ENCODE data around the gene THOC6. TPM values are rescaled to one million over a fixed set of nuclear protein-coding genes. Genes with fewer than 3 reads are reported as not detected.

THOC6 gene
- total RNA-seq, 1 experiment from 2014 or later, result 76.5 TPM

GRCh38 chr16:3021449-3022207, 2.2 kb upstream of the THOC6 start:
- ATAC-seq (peak; percentile 34), DNase-seq (ENCODE audit: low spot score) (peak; percentile 97)
- Mint-ChIP-seq H3K4me3 (peak overlapping the region; percentile 86), H3K27ac (peak overlapping the region; percentile 99), H3K27me3 (ENCODE audit: low read depth) (peaks cover 2% of the 10 kb centered on the region; the same call in 1 of the 2 replicates), H3K36me3 (peaks cover 17% of the 10 kb centered on the region), H3K9me3 (no peaks in the 10 kb centered on the region), H3K4me1 (peaks cover 44% of the 10 kb centered on the region)
- POLR2A ChIA-PET, result interaction anchor here (0.6 to 17.1 kb wide), 10 partner anchors 8 to 148 kb away, joined by 3 to 502 read pairs (median 8); partner anchors contain the start of genes CLDN9 and ZSCAN10
- CTCF ChIA-PET, result interaction anchor here (0.6 to 8.6 kb wide), 17 partner anchors 10 to 1338 kb away, joined by 3 to 360 read pairs (median 4); partner anchors contain the start of genes CLDN9 and ZSCAN10
- TF ChIP-seq ZNF138 (CRISPR knock-in tag; conservative IDR thresholded peaks at IDR 0.05) (no peak), NFATC4 (CRISPR knock-in tag; IDR thresholded peaks at IDR 0.05) (peak; percentile 75; the same call in 1 of the 2 replicates), ZNF263 (CRISPR knock-in tag; IDR thresholded peaks at IDR 0.05; ENCODE audit: low read depth) (no peak), TP53 (CRISPR knock-in tag; IDR thresholded peaks at IDR 0.05) (0 out of 2 replicates have a peak, but pooled peaks have one; percentile 1), NFE2L1 (CRISPR knock-in tag; IDR thresholded peaks at IDR 0.05) (no peak), GABPB1 (CRISPR knock-in tag; IDR thresholded peaks at IDR 0.05) (no peak), ZNF396 (CRISPR knock-in tag; IDR thresholded peaks at IDR 0.05; ENCODE audit: borderline replicate concordance) (no peak), ZBTB43 (CRISPR knock-in tag; IDR thresholded peaks at IDR 0.05) (peak; percentile 69), E2F4 (CRISPR knock-in tag; IDR thresholded peaks at IDR 0.05; ENCODE audit: borderline replicate concordance, low read depth) (no peak), ZNF416 (CRISPR knock-in tag; IDR thresholded peaks at IDR 0.05) (no peak), ZMAT4 (CRISPR knock-in tag; IDR thresholded peaks at IDR 0.05) (no peak), USF1 (CRISPR knock-in tag; IDR thresholded peaks at IDR 0.05) (no peak), ERG (CRISPR knock-in tag; IDR thresholded peaks at IDR 0.05) (no peak), ETV6 (CRISPR knock-in tag; IDR thresholded peaks at IDR 0.05) (0 out of 2 replicates have a peak, but pooled peaks have one; percentile 4), IRF1 (CRISPR knock-in tag; IDR thresholded peaks at IDR 0.05) (no peak), GRHL2 (CRISPR knock-in tag; IDR thresholded peaks at IDR 0.05; ENCODE audit: insufficient replicate concordance, severe bottlenecking) (no peak), PRRX2 (CRISPR knock-in tag; IDR thresholded peaks at IDR 0.05) (no peak), PRDM15 (CRISPR knock-in tag; IDR thresholded peaks at IDR 0.05) (no peak; the same call in 1 of the 2 replicates), TCF7 (CRISPR knock-in tag; IDR thresholded peaks at IDR 0.05; ENCODE audit: low read depth) (no peak), RELA (CRISPR knock-in tag; IDR thresholded peaks at IDR 0.05; ENCODE audit: borderline replicate concordance) (no peak), NR1H2 (CRISPR knock-in tag; IDR thresholded peaks at IDR 0.05) (no peak), EMX1 (CRISPR knock-in tag; IDR thresholded peaks at IDR 0.05) (no peak), AR (CRISPR knock-in tag; IDR thresholded peaks at IDR 0.05) (no peak), NR2C2 (CRISPR knock-in tag; IDR thresholded peaks at IDR 0.05) (no peak), SOX15 (CRISPR knock-in tag; IDR thresholded peaks at IDR 0.05) (no peak)

All from WTC11 (cell line).